HG02623 (cell line): Measurements from ENCODE around the gene CPEB4.

Experiments
- ATAC-seq: cut with Tn5 transposase; IDR thresholded peaks from one replicate; pipeline ENCODE4 v1.9.1; 2021; ENCODE audit warnings: moderate library complexity; ENCODE audit not compliant: unreplicated experiment

The CPEB4 gene

GRCh38 chr5:173971681-173972345 lies 83.7 kb downstream of the CPEB4 start:
- no peak for ATAC-seq

GRCh38 chr5:173972607-173972924 lies 84.4 kb downstream of the CPEB4 start:
- no peak for ATAC-seq

GRCh38 chr5:173972925-173973615 lies 84.9 kb downstream of the CPEB4 start:
- ATAC-seq: no peak

GRCh38 chr5:173973616-173973969 lies 85.4 kb downstream of the CPEB4 start:
- no peak for ATAC-seq

- ATAC-seq: no peak
Measured at GRCh38 chr5:173974688-173975239, 86.6 kb downstream of the CPEB4 start.

GRCh38 chr5:173981185-173981761 lies 93.1 kb downstream of the CPEB4 start:
- ATAC-seq: no peak

GRCh38 chr5:173984218-173984617 lies 96.1 kb downstream of the CPEB4 start:
- no peak for ATAC-seq

GRCh38 chr5:173988554-173989431 lies 100.6 kb downstream of the CPEB4 start, which contains the start of gene C5orf47:
TSS of gene C5orf47 (plus strand) at chr5:173989170. CDS start at chr5:173989264, 94 bp downstream.
- ATAC-seq: no peak

GRCh38 chr5:173989432-173990082 lies 101.4 kb downstream of the CPEB4 start:
- no peak for ATAC-seq

GRCh38 chr5:173997331-173997730 lies 109.2 kb downstream of the CPEB4 start:
- no peak for ATAC-seq

- ATAC-seq: no peak
Measured at GRCh38 chr5:173998531-173998930, 110.4 kb downstream of the CPEB4 start.

GRCh38 chr5:174000076-174000475 lies 111.9 kb downstream of the CPEB4 start:
- no peak for ATAC-seq

GRCh38 chr5:174003795-174004194 lies 115.6 kb downstream of the CPEB4 start:
- no peak for ATAC-seq

GRCh38 chr5:174008922-174009321 lies 120.8 kb downstream of the CPEB4 start:
- no peak for ATAC-seq

GRCh38 chr5:174010365-174010764 lies 122.2 kb downstream of the CPEB4 start:
- no peak for ATAC-seq

- ATAC-seq: no peak
Measured at GRCh38 chr5:174011441-174011840, 123.3 kb downstream of the CPEB4 start.
